ENCODE results near the gene CNPY1.
"Not testable (repeated sequence)": the region's sequence is repeated elsewhere in the genome, so short reads cannot be mapped to it uniquely, and the experiment has no call there.

CNPY1 gene

DNA sequence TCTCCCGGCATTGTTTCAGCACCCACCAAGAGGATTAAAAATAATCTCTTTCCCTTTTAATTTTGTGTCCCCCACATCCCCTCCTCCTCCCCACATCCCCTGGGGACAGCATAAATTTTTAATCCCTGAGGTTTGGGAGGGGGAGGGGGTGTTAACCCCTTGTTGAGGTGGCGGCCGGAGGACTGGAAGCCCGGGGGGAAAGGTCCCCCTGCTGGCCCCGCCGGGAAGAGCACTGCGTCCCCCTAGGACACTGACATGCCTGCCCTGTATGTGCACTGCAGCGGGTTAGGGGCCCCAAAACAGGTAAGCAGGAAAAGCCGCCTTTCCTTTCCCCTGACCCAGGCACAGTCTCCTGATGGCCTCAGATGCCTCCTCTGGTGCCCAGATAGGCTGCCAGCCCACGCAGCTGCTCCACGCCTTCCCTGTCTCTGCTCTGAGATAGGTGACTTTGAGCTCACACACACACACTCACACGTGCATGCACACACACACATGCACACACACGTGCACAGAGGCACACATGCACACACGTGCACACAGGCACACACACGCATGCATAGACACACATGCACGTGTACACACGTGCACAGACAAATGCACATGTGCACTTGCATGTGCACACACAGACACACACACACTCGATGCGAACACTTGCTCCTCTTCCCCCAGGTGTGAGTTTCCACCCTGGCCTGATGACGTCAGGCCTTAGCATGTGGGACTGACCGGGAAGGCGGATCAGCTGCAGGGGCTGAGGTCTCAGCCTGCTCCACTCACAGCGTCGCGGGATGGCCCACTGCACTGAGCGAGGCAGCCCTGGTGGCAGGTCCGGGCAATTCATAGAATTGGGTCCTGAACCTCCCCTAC lies 12.3 kb downstream of the CNPY1 start:
- DNase-seq (ENCODE audit: low read depth in 2 of 2) = no peak

DNA sequence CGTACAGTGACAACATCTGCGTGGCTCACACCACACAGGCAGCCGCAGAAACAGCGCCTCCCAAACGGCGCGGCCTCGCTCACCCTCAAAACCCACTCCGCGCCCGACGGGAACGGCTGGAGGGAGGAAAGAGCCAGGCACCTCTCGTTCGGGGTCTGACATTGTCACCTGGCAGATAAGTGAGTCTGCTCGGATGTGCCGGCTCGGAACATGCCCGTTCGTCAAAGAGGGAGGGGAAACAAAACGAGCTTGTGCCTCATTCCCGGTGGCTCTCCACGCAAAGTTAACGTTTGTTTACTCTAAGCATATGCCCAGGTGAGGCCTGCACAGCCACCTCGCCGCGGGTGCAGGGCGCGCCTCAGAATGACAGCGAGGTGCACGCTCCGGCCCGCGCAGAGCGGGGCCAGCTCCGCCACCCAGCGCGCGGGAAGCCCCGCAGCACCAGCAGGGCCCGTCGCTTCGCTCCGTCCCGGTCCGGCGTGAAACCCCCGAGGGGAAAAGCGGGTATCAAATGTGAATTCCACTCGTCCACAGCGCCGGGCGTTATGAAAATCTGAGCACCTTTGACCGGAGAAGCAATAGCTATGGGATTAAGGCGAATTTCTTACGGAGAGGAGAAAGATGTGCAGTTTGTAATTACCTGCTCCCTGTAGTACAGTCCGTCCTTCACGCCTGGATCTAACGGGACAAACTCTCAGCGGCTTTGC lies 13.1 kb downstream of the CNPY1 start:
- no peak for DNase-seq (ENCODE audit: low read depth in 2 of 2)

DNA sequence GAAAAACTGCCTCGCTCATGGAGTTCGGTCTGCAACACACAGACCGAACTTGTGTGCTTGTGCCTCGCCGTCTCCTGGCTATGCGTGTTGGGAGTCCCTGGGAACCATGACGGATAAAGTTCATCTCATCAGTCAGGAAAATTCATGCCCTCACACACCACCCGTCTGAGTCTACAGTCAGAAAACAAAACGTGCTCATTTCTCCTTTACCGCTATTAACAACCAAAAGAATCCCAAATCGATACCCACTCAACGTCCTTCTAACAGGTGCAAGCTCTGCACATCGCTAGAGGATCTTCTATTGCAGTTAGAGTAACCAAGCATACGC lies 13.6 kb downstream of the CNPY1 start:
- no peak for DNase-seq (ENCODE audit: low read depth in 2 of 2)

DNA sequence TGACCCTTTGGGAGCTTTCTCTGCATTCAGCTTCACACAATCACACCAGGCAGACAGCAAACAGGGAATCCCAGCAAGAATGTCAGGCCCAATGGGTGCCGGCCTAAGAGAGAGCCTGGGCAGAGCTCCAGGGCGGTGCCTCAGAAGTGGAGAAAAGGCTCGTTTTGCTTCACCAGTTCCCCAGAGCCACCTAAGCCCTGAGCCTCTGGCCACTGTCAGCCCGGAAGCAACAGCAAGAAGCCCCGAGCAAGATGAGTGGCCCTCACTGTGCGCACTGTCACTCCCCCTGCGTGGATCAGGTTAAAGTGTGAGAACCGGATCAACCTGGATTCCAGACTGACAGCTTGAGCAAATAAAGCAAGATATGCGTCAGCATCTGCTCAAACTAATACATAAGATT lies 14.7 kb downstream of the CNPY1 start:
- no peak for DNase-seq (ENCODE audit: low read depth in 2 of 2)

DNA sequence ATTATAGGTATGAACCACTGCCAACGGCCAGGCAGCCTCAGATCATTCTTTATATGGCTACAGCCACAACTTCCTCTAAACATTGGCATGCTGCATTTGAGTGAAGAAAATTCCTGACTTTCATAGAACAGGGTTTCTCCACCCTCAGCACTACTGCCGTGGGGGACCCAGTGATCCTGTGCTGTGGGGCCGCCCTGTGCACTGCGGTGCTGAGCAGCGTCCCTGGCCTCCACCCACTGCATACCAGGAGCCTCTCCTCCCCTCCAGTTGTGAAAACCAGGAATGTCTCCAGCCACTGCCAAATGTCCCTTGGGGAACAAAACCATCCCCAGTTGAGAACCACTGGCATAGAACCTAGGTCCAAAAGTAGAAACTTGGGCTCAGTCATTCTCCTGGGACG lies 15.8 kb downstream of the CNPY1 start:
- no peak for DNase-seq (ENCODE audit: low read depth in 2 of 2)

DNA sequence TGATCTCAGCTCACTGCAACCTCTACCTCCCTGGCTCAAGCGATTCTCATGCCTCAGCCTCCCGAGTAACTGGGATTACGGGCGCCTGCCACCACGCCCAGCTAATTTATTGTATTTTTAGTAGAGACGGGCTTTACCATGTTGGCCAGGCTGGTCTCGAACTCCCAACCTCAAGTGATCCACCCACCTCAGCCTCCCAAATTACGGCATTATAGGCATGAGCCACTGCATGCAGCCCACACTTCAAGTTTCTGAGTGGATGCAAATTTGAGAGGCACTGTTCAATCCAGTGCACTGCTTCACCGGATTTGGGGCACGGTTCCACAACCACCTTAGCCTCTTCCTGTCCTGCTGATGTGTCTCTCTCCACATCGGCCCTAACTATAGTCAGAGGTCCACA lies 16.5 kb downstream of the CNPY1 start:
- no peak for DNase-seq (ENCODE audit: low read depth in 2 of 2)

DNA sequence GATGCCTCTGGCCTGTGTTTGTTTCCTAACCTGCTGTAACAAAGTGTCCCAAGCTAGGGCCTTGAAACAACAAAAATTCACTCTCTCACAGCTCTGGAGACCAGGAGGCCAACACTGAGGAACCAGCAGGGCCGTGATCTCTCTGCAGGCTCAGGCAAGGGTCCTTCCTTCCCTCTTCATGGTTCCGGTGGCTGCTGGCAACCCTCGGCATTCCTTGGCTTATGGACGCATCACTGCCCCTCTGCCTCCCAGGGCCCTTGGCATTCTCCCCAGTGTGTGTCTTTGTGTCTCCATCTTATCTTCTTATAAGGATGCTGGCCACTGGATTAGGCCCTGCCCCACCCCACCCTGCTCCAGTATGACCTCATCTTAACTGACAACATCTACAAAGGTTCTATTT lies 17.0 kb downstream of the CNPY1 start:
- DNase-seq (ENCODE audit: low read depth in 2 of 2) = no peak

DNA sequence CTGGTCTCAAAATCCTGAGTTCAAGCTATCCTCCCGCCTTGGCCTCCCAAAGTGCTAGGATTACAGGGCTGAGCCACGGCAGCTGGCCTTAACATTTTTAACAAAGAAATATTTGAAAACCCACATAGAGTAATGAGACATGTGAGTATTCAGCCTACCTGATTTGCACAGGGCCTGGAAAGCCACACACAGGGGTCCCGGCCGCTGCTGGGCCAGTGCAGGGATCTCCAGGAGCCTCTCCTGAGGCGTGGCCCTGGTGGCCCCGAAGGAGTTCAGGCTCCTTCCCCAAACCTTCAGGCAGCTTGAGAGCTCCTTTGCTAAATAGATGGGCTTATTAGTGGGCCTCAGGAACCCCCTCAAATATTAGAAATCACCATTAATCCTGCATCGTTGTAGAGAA lies 18.7 kb downstream of the CNPY1 start:
- DNase-seq (ENCODE audit: low read depth in 2 of 2) = no peak

DNA sequence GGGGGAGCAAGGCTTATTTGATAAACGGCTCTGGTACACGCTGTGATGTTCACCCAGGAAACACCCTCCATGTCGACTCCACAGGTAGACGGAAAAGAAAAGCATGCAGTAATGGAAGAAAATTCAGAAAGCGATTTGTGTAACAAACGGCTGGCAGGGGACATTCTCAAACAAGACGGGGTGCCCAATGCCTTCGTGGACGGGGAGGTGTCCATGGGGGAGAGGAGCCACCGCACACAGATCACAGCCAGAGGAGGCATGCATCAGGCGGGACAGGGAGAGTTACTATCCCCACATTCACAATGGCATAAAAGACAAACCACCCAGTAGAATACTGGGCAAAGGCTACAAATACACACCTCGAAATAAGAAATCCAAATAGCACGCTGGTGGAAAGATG lies 20.1 kb downstream of the CNPY1 start:
- no peak for DNase-seq (ENCODE audit: low read depth in 2 of 2)

DNA sequence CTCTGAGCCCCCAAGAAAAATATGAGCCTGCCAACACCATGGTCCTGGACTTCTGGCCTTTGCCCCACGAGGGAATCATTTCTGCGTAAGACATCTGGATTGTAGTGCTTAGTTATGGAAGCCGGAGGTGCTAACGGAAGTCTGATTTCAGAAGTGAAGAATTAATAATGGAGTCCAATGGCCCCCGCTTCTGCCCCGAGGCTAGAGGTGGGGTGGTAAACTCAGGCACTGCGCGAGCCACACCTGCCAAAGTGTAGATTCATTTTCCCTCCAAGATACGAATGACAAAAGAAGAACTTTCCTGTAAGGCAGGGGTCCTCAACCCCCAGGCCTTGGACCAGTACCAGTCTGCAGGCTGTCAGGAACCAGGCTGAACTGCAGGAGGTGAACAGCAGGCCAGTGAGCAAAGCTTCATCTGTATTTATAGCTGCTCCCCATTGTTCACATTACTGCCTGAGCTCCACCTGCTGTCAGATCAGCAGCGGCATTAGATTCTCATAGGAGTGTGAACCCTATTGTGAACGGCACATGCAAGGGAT lies 22.3 kb downstream of the CNPY1 start:
- no peak for DNase-seq (ENCODE audit: low read depth in 2 of 2)

DNA sequence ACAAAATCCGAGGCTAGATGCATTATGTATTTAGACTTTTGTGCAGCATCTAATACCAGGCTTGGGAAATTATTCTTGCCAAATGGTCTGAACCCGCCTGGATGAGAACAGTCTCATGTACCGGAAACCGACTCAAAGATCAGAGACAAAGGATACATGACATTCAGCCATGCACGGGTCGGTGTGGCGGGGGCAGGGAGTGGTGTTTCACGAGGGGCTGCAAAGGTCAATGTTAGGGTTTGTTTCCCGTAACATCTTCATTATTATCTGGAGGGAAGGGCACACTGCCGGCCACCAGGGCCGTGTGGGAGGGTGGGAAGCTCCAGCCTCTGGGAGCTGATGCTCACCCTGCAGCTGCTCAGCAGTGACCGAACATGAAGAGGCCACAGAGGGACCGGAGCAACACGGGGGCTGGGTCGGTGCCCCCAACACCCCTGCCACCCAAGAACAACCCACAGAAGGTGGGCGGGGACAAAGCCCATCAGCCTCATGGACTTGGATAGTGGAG lies 23.1 kb downstream of the CNPY1 start:
- DNase-seq (ENCODE audit: low read depth in 2 of 2) = no peak

DNA sequence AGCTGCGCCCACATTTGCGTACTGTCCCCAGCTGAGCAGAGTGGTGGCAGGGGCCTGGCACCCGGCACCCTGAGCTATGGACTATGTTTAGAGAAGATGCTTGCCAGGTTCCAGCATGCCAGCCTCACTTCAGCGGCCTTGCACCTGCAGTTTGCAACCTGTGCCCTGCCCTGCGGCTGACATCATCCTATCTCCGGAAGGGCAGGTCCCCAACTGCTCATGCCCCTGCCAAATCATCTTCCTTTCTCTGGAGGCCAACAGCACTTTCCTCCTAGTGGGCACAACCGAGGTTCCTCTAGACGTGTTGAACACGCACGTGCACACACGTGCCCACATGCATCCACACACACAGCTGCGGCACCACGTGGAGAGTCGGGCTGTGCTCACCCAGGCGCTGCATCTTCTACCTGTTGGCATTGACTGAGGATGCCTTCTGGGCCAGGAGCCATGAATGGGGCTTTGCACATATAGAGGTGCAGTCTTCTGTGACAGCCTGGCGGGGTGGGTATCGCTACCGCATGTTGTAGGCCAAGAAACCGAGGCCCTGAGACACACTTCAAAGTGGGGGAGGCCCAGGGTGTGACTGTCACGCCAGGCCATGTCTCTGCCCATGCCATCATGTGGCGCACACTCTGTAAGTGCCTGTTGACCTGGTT lies 24.5 kb downstream of the CNPY1 start:
- no peak for DNase-seq (ENCODE audit: low read depth in 2 of 2)

DNA sequence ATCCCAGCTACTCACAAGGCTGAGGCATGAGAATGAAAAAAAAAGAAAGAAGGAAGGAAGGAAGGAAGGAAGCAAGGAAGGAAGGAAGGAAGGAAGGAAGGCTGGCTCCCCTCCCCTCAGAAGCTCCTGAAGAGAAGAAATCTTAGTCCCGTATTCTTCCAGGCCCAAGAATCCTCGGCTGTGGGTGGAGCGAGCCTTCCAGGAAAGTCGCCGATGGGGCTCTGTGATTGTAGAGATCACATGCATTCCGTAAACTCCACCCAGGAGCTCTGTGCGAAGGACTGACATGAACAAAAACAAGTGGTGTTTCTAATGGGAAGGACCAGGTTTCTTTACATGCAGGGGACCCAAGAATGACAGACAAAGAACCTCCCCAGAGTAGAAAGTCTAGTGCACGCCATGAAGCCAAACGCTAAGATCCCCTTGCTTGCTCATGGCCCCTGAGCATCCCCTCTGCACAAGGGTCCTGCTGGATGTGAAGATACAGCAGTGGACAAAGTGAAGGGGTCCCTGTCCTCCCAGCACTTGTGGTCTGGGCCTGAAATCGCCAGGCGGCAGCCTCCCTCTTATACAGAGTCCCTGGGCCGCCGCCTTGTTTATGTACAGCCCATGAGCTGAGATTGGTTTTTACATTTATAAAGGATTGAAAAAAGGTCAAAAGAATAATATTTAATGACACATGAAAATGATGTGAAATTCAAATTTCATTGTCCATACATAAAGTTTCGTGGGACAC lies 25.2 kb downstream of the CNPY1 start:
- DNase-seq (ENCODE audit: low read depth in 2 of 2) = no peak

DNA sequence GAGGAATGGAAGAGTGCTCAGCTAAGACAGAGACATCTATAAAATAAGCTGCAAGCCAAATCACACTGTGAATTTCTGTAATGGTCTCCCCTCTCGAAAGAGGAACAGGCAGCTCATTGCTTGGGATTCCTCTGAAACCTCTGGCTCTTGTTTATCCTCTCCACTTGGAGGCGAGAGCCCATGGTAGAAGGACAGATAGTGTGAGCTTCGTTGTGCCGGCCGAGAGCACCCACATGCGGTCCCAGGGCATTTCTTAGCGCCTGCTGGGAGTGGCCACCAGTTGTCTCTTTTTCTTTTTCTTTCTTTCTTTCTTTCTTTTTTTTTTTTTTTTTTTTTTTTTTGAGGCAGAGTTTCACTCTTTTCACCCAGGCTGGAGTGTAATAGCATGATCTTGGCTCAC lies 26.2 kb downstream of the CNPY1 start:
- DNase-seq (ENCODE audit: low read depth in 2 of 2) = no peak

DNA sequence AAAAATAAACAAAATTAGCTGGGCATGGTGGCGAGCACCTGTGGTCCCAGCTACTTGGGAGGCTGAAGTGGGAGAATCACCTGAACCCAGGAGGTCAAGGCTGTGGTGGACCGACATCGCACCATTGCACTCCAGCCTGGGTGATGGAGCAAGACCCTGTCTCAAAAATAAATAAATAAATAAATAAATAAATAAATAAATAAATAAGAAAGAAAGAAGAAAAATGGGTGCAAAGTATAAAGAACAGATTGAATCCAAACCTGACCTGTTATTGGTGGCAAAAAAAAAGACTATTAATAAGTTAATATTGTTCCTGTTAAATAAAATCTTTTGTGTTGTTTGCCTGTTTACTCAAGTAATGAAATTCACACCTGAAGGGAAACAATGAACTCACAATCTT lies 27.0 kb downstream of the CNPY1 start:
- not testable (repeated sequence) for DNase-seq (ENCODE audit: low read depth in 2 of 2)

DNA sequence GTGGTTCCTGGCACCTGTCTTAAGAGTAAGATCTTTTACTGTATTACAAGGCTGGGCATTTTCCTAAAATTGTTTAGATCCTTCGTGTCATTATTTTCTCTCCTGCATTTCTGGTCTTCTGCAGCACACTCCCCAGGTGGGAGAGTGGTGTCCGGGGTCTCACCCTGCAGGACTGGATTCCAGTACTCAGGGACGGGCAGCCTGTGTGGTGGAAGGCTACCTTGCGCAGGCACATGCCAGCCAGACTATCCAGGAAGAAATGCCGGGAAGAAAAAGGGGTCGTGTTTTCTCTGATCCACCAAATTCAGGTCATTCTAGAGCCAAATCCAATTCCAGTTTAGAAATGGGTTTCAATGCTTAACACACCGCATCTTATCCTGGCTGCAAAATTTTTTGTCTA lies 27.7 kb downstream of the CNPY1 start:
- DNase-seq (ENCODE audit: low read depth in 2 of 2) = no peak

DNA sequence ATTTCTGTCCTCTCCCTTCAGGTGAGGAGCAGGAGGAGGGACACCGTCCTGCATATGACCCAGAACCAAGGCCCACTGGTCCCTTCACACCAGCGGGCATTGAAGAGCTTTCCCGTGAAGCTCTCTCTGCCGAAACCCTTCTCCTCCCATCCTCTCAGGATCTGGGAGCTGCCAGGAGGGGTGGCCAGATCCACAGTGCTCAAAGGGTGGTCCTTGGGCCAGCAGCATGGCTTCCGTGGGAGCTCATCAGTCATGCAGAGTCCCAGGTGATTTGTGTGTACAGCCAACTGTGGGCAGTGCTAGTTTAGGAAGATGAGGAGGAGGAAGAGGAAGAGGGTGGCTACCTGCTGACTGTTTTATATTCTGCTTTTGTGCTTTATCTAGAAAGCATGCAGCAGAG lies 28.4 kb downstream of the CNPY1 start:
- no peak for DNase-seq (ENCODE audit: low read depth in 2 of 2)

DNA sequence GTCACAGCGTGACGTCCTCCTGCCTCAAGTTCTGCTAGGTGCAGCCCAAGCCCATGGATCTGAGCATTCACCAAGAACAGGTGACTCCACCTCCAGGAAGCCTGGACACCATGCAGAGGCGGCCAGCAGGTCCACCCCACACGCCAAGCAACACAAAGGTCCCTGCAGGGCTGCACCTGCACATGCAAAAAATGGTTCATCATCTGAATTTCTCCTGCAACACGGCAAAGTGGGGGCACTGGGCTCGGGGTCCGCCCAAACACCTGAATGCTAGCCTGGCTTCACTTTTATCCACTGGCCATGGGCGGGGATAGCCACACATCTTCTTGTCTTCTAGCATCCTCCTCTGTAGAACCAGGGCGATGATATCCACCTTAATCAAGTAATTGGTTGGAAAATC lies 28.9 kb downstream of the CNPY1 start:
- DNase-seq (ENCODE audit: low read depth in 2 of 2) = no peak

DNA sequence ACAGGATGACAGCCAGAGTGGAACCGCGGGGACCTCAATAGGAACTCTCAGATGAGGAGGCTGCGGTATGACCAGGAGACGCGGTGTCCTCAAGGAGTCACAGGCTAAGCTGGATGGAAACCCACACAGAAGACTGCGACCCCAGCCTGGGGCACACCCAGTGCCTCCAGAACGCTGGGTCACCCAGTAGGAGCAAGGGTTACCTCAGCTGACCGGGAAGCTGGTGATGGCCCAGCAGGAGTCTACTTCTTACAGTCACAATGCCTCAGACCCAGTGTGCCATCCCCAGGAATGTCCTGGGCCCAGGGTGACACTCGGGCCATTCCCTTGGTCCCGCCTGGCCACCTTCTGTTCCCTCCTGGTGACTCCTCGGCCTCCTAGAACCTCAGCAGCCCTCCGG lies 29.9 kb downstream of the CNPY1 start:
- DNase-seq (ENCODE audit: low read depth in 2 of 2) = no peak

DNA sequence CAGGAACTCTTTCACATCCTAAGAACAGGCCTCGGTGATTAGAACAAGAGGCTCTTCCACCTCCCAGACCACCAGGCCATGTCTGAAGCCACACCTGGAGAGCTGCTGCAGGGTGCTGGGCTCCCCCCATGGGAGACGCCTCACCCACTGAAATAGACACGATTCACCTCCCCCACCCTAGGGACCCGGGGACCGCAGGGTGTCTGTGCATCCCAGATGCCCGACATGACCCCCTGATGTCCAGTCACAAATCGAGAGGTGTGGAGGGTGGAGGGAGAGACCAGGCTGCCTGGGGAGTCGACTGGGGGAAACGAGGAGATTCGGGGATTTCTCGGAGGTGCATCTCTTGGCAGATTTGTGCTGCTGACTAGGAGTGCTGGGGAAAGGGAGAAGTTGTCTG lies 31.0 kb downstream of the CNPY1 start:
- DNase-seq (ENCODE audit: low read depth in 2 of 2) = no peak

DNA sequence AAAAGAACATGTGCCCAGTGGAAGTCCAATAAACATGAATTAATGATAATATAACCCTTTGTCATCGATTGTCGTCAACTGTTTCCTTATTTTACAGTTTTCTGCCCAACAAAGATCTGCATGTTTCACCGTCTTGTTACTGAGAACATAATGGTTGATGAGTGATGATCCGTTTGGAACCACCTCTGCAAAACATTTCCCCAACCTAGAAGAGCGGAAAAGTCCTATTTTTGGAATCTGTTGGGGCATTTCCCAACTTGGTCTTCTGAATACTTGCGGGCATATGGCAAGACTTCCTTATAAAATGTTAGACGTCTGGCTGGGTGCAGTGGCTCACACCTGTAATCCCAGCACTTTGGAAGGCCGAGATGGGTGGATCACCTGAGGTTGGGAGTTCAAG lies 32.1 kb downstream of the CNPY1 start:
- no peak for DNase-seq (ENCODE audit: low read depth in 2 of 2)

Measured in activated CD8-positive, alpha-beta memory T cell treated with anti-CD3 and anti-CD28 coated beads for 4 hours (primary cell).